ENCODE measurements around the gene NDUFS7. TPM values are rescaled to one million over a fixed set of nuclear protein-coding genes. Genes with fewer than 3 reads are reported as not detected.
A peak's percentile ranks its signal among the peaks of the same experiment; 100 is the strongest.

Gene NDUFS7
- total RNA-seq, 3 donors from 2014 or later (not counting 1 experiment from before 2014, with no cell fraction given) = 60.8 to 67.9 (median 66.6) TPM

DNA sequence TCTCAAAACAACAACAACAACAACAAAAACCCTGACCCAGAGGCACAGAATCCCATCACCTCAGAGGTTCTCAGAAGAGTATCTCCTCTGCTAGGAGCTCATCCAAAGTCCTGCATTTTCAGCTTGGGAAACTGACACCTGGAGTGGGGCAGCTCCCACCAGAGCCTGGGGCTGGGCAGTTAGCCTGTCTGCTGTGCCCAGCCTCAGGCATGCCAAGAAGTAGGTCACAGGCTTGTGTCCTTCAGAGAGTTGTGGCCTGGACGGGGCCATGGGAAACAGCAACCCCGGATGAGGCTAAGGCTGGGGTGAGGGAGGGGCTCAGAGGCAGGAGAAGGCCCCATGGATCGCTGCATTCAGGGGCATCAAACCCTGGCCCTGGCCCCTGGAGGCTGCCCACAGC is 2.1 kb downstream of the NDUFS7 start:
- 98% methylated on average over 3 of the region's 3 CpGs for WGBS (ENCODE audit: insufficient coverage)
- TF ChIP-seq, protein P1, sequence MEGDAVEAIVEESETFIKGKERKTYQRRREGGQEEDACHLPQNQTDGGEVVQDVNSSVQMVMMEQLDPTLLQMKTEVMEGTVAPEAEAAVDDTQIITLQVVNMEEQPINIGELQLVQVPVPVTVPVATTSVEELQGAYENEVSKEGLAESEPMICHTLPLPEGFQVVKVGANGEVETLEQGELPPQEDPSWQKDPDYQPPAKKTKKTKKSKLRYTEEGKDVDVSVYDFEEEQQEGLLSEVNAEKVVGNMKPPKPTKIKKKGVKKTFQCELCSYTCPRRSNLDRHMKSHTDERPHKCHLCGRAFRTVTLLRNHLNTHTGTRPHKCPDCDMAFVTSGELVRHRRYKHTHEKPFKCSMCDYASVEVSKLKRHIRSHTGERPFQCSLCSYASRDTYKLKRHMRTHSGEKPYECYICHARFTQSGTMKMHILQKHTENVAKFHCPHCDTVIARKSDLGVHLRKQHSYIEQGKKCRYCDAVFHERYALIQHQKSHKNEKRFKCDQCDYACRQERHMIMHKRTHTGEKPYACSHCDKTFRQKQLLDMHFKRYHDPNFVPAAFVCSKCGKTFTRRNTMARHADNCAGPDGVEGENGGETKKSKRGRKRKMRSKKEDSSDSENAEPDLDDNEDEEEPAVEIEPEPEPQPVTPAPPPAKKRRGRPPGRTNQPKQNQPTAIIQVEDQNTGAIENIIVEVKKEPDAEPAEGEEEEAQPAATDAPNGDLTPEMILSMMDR (IDR thresholded peaks at IDR 0.05) = no peak
- ATAC-seq (no peak), DNase-seq (no peak)
- Histone ChIP-seq H3K4me3 (ENCODE audit: low read length) (no peak overlapping the region), H3K27ac (ENCODE audit: low read length) (no peak overlapping the region), H3K36me3 (ENCODE audit: control insufficient read depth, insufficient read depth, low read length) (peaks cover 18% of the 10 kb centered on the region), H3K9me3 (ENCODE audit: control insufficient read depth, insufficient read depth, low read length) (no peaks in the 10 kb centered on the region), H3K4me1 (ENCODE audit: control insufficient read depth, insufficient read depth, low read length) (peaks cover 18% of the 10 kb centered on the region), H3K27me3 (ENCODE audit: control insufficient read depth, insufficient read depth, low read length) (no peaks in the 10 kb centered on the region)
- peaks cover 17 to 31% of the 10 kb centered on the region in 2 donors for H3K4me1 Mint-ChIP-seq
- H3K4me3 Mint-ChIP-seq = no peak overlapping the region
- intact Hi-C loops (cut with micrococcal nuclease) = no loop called here
- no peak overlapping the region for H3K27ac Mint-ChIP-seq
- peaks cover 6% of the 10 kb centered on the region in 2 donors for H3K27me3 Mint-ChIP-seq (ENCODE audit: low read depth in 2 of 2)
- no peaks in the 10 kb centered on the region for H3K9me3 Mint-ChIP-seq
- H3K36me3 Mint-ChIP-seq = no peaks in the 10 kb centered on the region

DNA sequence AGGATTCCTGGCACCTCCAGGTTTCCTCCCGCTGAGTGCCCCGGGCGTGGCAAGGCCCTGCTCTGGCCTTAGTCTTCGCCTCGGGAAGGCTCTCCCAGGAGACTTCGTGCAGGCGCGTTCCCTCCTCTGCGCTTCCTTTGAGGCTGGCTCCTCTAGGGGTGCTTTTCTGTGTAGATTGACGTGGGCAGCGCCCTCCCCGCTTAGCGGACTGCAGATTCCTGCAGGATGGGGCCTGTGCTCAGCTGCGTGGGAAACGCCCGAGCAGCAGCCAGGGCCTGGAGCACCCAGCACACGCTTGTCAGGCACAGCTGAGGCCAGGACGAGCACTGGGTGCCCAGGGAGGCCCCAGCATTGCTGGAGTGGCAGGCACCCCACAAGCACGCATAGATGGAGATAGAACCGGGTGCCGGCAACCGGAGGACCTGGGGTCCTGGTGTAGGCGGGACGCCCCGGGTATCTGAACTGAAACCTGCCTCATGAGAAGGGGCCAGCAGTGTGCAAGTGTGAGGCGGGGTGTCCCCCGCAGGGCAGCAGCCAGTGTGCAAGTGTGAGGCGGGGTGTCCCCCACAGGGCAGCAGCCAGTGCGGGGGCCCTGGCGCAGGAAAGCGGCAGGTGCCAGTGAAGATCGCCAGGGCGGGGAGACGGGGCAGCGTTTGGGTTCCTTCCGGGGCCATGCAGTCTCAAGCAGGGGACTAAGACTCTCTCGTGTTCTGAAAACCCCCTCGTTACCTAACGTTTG is 3.4 kb downstream of the NDUFS7 start:
- H3K27ac ChIP-seq (ENCODE audit: low read length) = no peak overlapping the region
- H3K36me3 ChIP-seq (ENCODE audit: control insufficient read depth, insufficient read depth, low read length) = peaks cover 23% of the 10 kb centered on the region
- H3K27me3 ChIP-seq (ENCODE audit: control insufficient read depth, insufficient read depth, low read length) = no peaks in the 10 kb centered on the region
- 96% methylated on average over 39 of the region's 39 CpGs for WGBS (ENCODE audit: insufficient coverage)
- Mint-ChIP-seq H3K4me3 (peak overlapping the region; percentile 4), H3K4me1 (peaks cover 17 to 31% of the 10 kb centered on the region in 2 donors), H3K9me3 (no peaks in the 10 kb centered on the region), H3K27me3 (ENCODE audit: low read depth in 2 of 2) (peaks cover 6% of the 10 kb centered on the region in 2 donors), H3K36me3 (no peaks in the 10 kb centered on the region), H3K27ac (no peak overlapping the region)
- intact Hi-C loops (cut with micrococcal nuclease) = no loop called here
- ATAC-seq (no peak), DNase-seq (no peak)
- peaks cover 18% of the 10 kb centered on the region for H3K4me1 ChIP-seq (ENCODE audit: control insufficient read depth, insufficient read depth, low read length)
- H3K9me3 ChIP-seq (ENCODE audit: control insufficient read depth, insufficient read depth, low read length) = no peaks in the 10 kb centered on the region
- TF ChIP-seq, protein P1 (IDR thresholded peaks at IDR 0.05) = no peak
- no peak overlapping the region for H3K4me3 ChIP-seq (ENCODE audit: low read length)

DNA sequence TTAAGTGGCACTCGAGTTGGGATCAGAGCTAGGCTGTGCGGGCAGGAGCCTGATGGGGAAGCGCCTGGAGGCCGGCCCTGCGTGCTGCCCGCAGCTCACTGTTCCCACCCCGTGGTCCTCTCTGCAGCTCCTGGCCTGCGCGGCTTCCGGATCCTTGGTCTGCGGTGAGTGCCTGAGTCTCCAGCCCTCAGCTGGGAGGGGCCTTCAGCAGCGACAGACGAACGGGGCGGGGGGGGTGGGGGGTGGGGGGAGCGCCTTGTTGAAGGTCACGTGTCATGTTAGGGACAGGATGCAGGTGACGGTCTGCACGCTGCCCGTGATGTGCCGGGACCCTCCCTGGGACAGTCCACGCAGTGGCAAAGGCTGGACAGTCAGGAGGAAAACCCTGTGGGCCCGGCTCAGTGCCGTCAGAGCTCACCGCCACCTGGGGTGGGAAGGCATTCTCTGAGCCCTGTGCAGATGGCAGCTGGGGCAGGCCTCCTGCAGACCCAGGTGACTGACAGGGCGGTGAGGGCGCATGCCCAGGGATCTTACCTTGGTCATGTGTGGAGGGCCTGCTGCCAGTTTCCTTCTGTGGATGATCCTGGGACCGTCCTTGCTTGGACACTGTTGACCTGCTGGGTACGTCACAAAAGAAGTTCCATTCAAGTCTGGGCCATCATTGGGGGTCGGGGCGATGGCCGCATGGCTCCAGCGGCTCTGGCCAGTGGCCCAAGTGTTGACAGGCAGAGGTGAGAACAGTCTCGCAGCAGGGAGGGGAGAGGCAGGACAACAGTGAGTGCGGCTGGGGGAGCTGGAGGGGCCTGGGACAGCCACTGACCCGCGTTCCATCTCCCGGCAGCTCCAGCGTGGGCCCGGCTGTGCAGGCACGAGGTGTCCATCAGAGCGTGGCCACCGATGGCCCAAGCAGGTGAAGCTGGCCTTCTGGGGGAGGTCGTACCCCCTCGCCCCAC is 4.3 kb downstream of the NDUFS7 start:
- H3K4me1 Mint-ChIP-seq = peaks cover 14 to 28% of the 10 kb centered on the region in 2 donors
- intact Hi-C loops (cut with micrococcal nuclease) = no loop called here
- H3K27me3 Mint-ChIP-seq (ENCODE audit: low read depth in 2 of 2) = peaks cover 4 to 6% of the 10 kb centered on the region in 2 donors
- DNase-seq (no peak), ATAC-seq (no peak)
- no peaks in the 10 kb centered on the region for H3K36me3 Mint-ChIP-seq
- Histone ChIP-seq H3K36me3 (ENCODE audit: control insufficient read depth, insufficient read depth, low read length) (peaks cover 30% of the 10 kb centered on the region), H3K4me3 (ENCODE audit: low read length) (no peak overlapping the region), H3K27ac (ENCODE audit: low read length) (no peak overlapping the region), H3K27me3 (ENCODE audit: control insufficient read depth, insufficient read depth, low read length) (no peaks in the 10 kb centered on the region), H3K4me1 (ENCODE audit: control insufficient read depth, insufficient read depth, low read length) (peaks cover 14% of the 10 kb centered on the region), H3K9me3 (ENCODE audit: control insufficient read depth, insufficient read depth, low read length) (no peaks in the 10 kb centered on the region)
- WGBS (ENCODE audit: insufficient coverage) = 94% methylated on average over 39 of the region's 45 CpGs
- no peak overlapping the region for H3K4me3 Mint-ChIP-seq
- TF ChIP-seq, protein P1 (IDR thresholded peaks at IDR 0.05) = no peak
- H3K27ac Mint-ChIP-seq = no peak overlapping the region
- H3K9me3 Mint-ChIP-seq = no peaks in the 10 kb centered on the region

Measured in natural killer cell (primary cell).